IMR-90 (cell line): ENCODE data around the gene PRKCE. TPM values are rescaled to one million over a fixed set of nuclear protein-coding genes. Genes with fewer than 3 reads are reported as not detected.

Experiments
- ATAC-seq: fragments of 200-7000 bp; cut with Tn5 transposase; 2 replicates; pipeline ENCODE4 v1.9.1; 2020; ENCODE audit warnings: low read depth, mild to moderate bottlenecking, moderate library complexity
- BruUV-seq: library from RNA; stranded (reverse); fragments of 400-500 nt; replicated peaks from 2 replicates; lab custom pipeline; 2021; lab: Mats Ljungman, UMichigan
- CTCF ChIA-PET: fragments of 300-600 bp; formaldehyde crosslinking; extraction: SDS; loops from one replicate; lab custom pipeline; 2021; ENCODE audit warnings: antibody characterized with exemption; lab: Yijun Ruan, JAX
- POLR2A ChIA-PET: fragments of 300-600 bp; sonication (Branson Sonifier 250); formaldehyde crosslinking; loops from one replicate; lab custom pipeline; 2022; ENCODE audit warnings: antibody characterized with exemption; ENCODE audit not compliant: unreplicated experiment; lab: Charles Lee
- DNase-seq: peaks from one replicate; pipeline ENCODE4 v3.0.0; 2013
- H2AFZ ChIP-seq: replicated peaks from 2 replicates; pipeline ENCODE3; 2013; ENCODE audit warnings: low read length, mild to moderate bottlenecking; ENCODE audit not compliant: poor library complexity
- H2AK5ac ChIP-seq: 2 replicates; pipeline ENCODE4 v1.6.1; 2013; ENCODE audit warnings: low read depth, low read length, inconsistent platforms
- H2AK9ac ChIP-seq: replicated peaks from 2 replicates; pipeline ENCODE3; 2013; ENCODE audit warnings: mild to moderate bottlenecking, low read depth, low read length, moderate library complexity; ENCODE audit not compliant: poor library complexity
- H2BK120ac ChIP-seq: 2 replicates; pipeline ENCODE4 v1.6.1; 2013; ENCODE audit warnings: low read depth, low read length, inconsistent platforms
- H2BK15ac ChIP-seq: 3 replicates; pipeline ENCODE4 v1.6.1; 2013; ENCODE audit warnings: low read depth, low read length, inconsistent platforms
- H2BK20ac ChIP-seq: 2 replicates; pipeline ENCODE4 v1.6.1; 2013; ENCODE audit warnings: low read depth, mild to moderate bottlenecking, inconsistent platforms, low read length, moderate library complexity
- H2BK5ac ChIP-seq: 2 replicates; pipeline ENCODE4 v1.6.1; 2013; ENCODE audit warnings: mild to moderate bottlenecking, low read depth, low read length, inconsistent platforms; ENCODE audit not compliant: poor library complexity, severe bottlenecking
- H3K14ac ChIP-seq: replicated peaks from 2 replicates; pipeline ENCODE4 v1.6.1; 2013; ENCODE audit warnings: low read depth, low read length, inconsistent platforms
- H3K18ac ChIP-seq: 2 replicates; pipeline ENCODE4 v1.6.1; 2013; ENCODE audit warnings: low read depth, low read length, control low read depth
- H3K23ac ChIP-seq: 2 replicates; pipeline ENCODE4 v1.6.1; 2013; ENCODE audit warnings: low read depth, low read length, inconsistent platforms
- H3K27ac ChIP-seq: 2 replicates; pipeline ENCODE4 v1.5.1; 2013; ENCODE audit warnings: mild to moderate bottlenecking, control low read depth, low read length; ENCODE audit not compliant: insufficient read depth
- H3K27me3 ChIP-seq: 2 replicates; pipeline ENCODE4 v1.6.1; 2013; ENCODE audit warnings: low read length; ENCODE audit not compliant: control insufficient read depth, insufficient read depth
- H3K36me3 ChIP-seq: 2 replicates; pipeline ENCODE4 v1.6.1; 2013; ENCODE audit warnings: low read length, mixed read lengths; ENCODE audit not compliant: control insufficient read depth, insufficient read depth
- H3K4ac ChIP-seq: 2 replicates; pipeline ENCODE4 v1.6.1; 2013; ENCODE audit warnings: low read depth, low read length, inconsistent platforms
- H3K4me1 ChIP-seq: 2 replicates; pipeline ENCODE4 v1.6.1; 2013; ENCODE audit warnings: low read length, mixed read lengths; ENCODE audit not compliant: control insufficient read depth, insufficient read depth
- H3K4me2 ChIP-seq: 2 replicates; pipeline ENCODE4 v1.6.1; 2013; ENCODE audit warnings: low read depth, mild to moderate bottlenecking, control low read depth, low read length, moderate library complexity
- H3K4me3 ChIP-seq: 2 replicates; pipeline ENCODE4 v1.5.1; 2013; ENCODE audit warnings: low read depth, mild to moderate bottlenecking, control low read depth, low read length, moderate library complexity; ENCODE audit not compliant: insufficient read depth
- H3K56ac ChIP-seq: 2 replicates; pipeline ENCODE4 v1.6.1; 2013; ENCODE audit warnings: low read length, inconsistent platforms; ENCODE audit not compliant: insufficient read depth; ENCODE audit errors: extremely low read depth
- H3K79me1 ChIP-seq, 2 experiments: 2 replicates each; pipeline ENCODE4 v1.6.1; 2013; ENCODE audit warnings: low read length in 2 of 2, inconsistent platforms in 1 of 2, low read depth in 1 of 2
- H3K9ac ChIP-seq: 2 replicates; pipeline ENCODE4 v1.6.1; 2013; ENCODE audit warnings: low read depth, low read length, control low read depth
- H3K9me1 ChIP-seq: 2 replicates; pipeline ENCODE4 v1.6.1; 2013; ENCODE audit warnings: low read length, inconsistent platforms; ENCODE audit not compliant: insufficient read depth
- H3K9me3 ChIP-seq: 2 replicates; pipeline ENCODE4 v1.6.1; 2013; ENCODE audit warnings: low read length; ENCODE audit not compliant: control insufficient read depth, insufficient read depth
- H4K20me1 ChIP-seq: 2 replicates; pipeline ENCODE4 v1.6.1; 2013; ENCODE audit warnings: low read length, inconsistent platforms; ENCODE audit not compliant: insufficient read depth
- H4K5ac ChIP-seq: 2 replicates; pipeline ENCODE4 v1.6.1; 2013; ENCODE audit warnings: mild to moderate bottlenecking, low read depth, low read length, control low read depth
- H4K8ac ChIP-seq, 2 experiments: 2 replicates each; pipeline ENCODE4 v1.6.1; 2013; ENCODE audit warnings: low read depth in 2 of 2, low read length in 2 of 2, control low read depth in 1 of 2, inconsistent platforms in 1 of 2
- H4K91ac ChIP-seq: 2 replicates; pipeline ENCODE4 v1.6.1; 2013; ENCODE audit warnings: low read depth, low read length, inconsistent platforms; ENCODE audit not compliant: insufficient read depth
- CHD1 ChIP-seq: IDR thresholded peaks from 2 replicates; pipeline ENCODE4 v1.6.1; 2012; ENCODE audit warnings: low read depth, low read length, improper control_type of control experiment
- WGBS, 2 experiments: methylation state at CpG; one replicate each; pipeline versions ENCODE4 v1.1.5 to v1.1.7; 2013; ENCODE audit warnings: missing lambda C conversion rate in 2 of 2; ENCODE audit not compliant: insufficient read length in 1 of 2; ENCODE audit errors: extremely low coverage in 2 of 2; 5-methylcytosine and 5-hydroxymethylcytosine counted together
- dilution Hi-C: fragments of 300-500 bp; cut with HindIII; formaldehyde crosslinking; loops from one replicate; pipeline ENCODE4 v1.14.3; 2018; ENCODE audit warnings: low sequenced_read_pairs; ENCODE audit not compliant: unreplicated experiment
- in situ Hi-C: fragments of 300-500 bp; cut with MboI; formaldehyde crosslinking; loops from 3 replicates; pipeline ENCODE4 v1.14.3; 2019; ENCODE audit warnings: low sequenced_read_pairs, inconsistent platforms, mixed read lengths
- intact Hi-C: fragments of 100-400 bp; cut with micrococcal nuclease; formaldehyde crosslinking; loops from 2 replicates; pipeline ENCODE4 v1.10.0; 2022
- polyA plus RNA-seq, 3 experiments: library from polyadenylated mRNA; depleted of rRNA; stranded (reverse); fragments of >200 nt; gene quantifications; 2 replicates each; pipeline ENCODE4 v1.2.3, GENCODE V29; 2012; ENCODE audit warnings: low replicate concordance in 1 of 3
- total RNA-seq: library from RNA; depleted of rRNA; stranded (reverse); fragments of >200 nt; gene quantifications from 2 replicates; pipeline ENCODE4 v1.2.3, GENCODE V29; 2012

PRKCE gene
- total and polyA plus RNA-seq, 2 of the 4 experiments (the other 2 are of a cell fraction), result 8.1 to 32.4 TPM

GRCh38 chr2:45782436-45782835, 131.0 kb downstream of the PRKCE start:
- no peak overlapping the region for H2AK9ac ChIP-seq
- no peak overlapping the region for H3K9ac ChIP-seq
- H2AK5ac ChIP-seq, result no peak overlapping the region
- no peak overlapping the region for H3K18ac ChIP-seq
- DNase-seq (no peak), ATAC-seq (no peak)
- H2AFZ ChIP-seq, result no peak overlapping the region
- H2BK5ac ChIP-seq, result no peak overlapping the region
- no peak overlapping the region for H4K8ac ChIP-seq
- ChIA-PET POLR2A (no interaction called here), CTCF (no interaction called here)
- no peak overlapping the region for H3K14ac ChIP-seq
- H4K5ac ChIP-seq, result no peak overlapping the region
- H2BK20ac ChIP-seq, result no peak overlapping the region
- H3K27ac ChIP-seq, result no peak overlapping the region
- H3K9me1 ChIP-seq, result peaks cover 2% of the 10 kb centered on the region; the same call in 1 of the 2 replicates
- no peak overlapping the region for H3K4ac ChIP-seq
- no peak overlapping the region for H3K23ac ChIP-seq
- intact Hi-C loops (no loop called here), in situ Hi-C loops (no loop called here), dilution Hi-C loops (no loop called here)
- no peak overlapping the region for H3K56ac ChIP-seq
- H3K79me1 ChIP-seq, result peaks cover 6 to 10% of the 10 kb centered on the region in 2 experiments; a peak in 3 of 4 replicates
- H3K4me1 ChIP-seq, result no peaks in the 10 kb centered on the region
- no peak overlapping the region for H4K91ac ChIP-seq
- no CpG with 5 or more reads among the region's 4 CpGs for WGBS, 2 experiments
- H3K27me3 ChIP-seq, result no peaks in the 10 kb centered on the region
- H3K36me3 ChIP-seq, result no peaks in the 10 kb centered on the region
- no TSS peak for BruUV-seq
- no peak overlapping the region for H3K4me3 ChIP-seq
- H4K20me1 ChIP-seq, result peaks cover 13% of the 10 kb centered on the region; the same call in 1 of the 2 replicates
- no peak overlapping the region for H2BK120ac ChIP-seq
- H3K9me3 ChIP-seq, result no peaks in the 10 kb centered on the region
- H3K4me2 ChIP-seq, result no peak overlapping the region
- TF ChIP-seq CHD1, result no peak
- H2BK15ac ChIP-seq, result no peak overlapping the region
